ENCODE measurements around the gene FBXO27. TPM values are rescaled to one million over a fixed set of nuclear protein-coding genes. Genes with fewer than 3 reads are reported as not detected.
"Not testable (repeated sequence)": the region's sequence is repeated elsewhere in the genome, so short reads cannot be mapped to it uniquely, and the experiment has no call there.

Gene FBXO27
- total RNA-seq, 1 experiment from 2014 or later = 48.5 TPM

DNA sequence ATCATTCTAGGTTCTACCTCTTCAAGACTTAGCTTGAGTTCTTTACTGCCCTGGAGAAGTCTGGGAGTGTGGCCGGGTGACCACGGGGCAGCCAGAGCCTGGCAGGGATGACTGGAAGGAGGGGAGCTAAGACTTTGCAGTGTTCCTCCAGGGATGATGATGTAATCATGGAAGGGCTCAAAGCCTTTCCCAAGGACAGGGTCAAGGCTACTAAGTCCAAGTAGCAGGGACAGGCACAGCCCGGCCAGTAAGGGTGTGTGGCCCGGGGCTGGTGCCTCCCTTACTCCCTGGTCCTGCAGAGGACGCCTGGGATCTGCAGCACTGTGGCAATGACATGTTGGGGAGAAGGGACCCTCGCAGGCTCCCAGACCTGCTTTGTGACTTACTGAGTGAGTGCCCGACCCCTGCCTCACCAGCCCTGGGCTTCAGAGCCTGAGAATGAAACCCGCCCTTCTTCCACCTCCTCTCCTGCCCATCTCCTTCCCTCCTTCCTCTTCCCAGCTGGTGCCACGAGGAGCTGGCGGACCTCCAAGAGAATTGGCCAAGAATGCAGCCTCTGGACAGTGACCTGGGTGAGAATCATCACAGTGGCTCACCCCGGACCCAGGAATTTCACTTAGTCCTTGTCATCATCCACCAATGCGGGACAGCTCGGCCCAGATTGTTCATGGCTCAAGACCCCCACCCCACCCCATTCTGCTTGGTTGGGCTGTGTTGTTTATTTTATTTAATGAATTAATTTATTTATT, 41.2 kb downstream of the FBXO27 start:
- intact Hi-C loops (cut with micrococcal nuclease; ENCODE audit: unreplicated experiment) = no loop called here
- Histone ChIP-seq H3K4me2 (no peak overlapping the region), H3K79me2 (ENCODE audit: low read depth) (no peaks in the 10 kb centered on the region), H2AFZ (no peak overlapping the region), H3K27me3 (ENCODE audit: insufficient read depth, low read depth) (no peaks in the 10 kb centered on the region), H3K36me3 (ENCODE audit: low read depth) (no peaks in the 10 kb centered on the region), H3K9me3 (ENCODE audit: insufficient read depth, low read depth) (no peaks in the 10 kb centered on the region), H3K4me3 (no peak overlapping the region), H3K27ac (no peak overlapping the region), H4K20me1 (ENCODE audit: insufficient read depth) (no peaks in the 10 kb centered on the region), H3F3A (ENCODE audit: insufficient read depth, low read depth) (peaks cover 7% of the 10 kb centered on the region; the same call in 1 of the 2 replicates), H3K9me2 (ENCODE audit: insufficient read depth) (no peaks in the 10 kb centered on the region), H3K4me1 (replicated peaks; ENCODE audit: insufficient read depth) (peaks cover 9% of the 10 kb centered on the region)
- ChIA-PET CTCF (no interaction called here), POLR2A (ENCODE audit: unreplicated experiment) (interaction anchor here (0.8 kb wide), 1 partner anchor 604 kb away, joined by 5 read pairs; no protein-coding TSS in a partner anchor)
- BruUV-seq (replicated peaks) = no TSS peak
- no peak for TF ChIP-seq EZH2 (IDR thresholded peaks at IDR 0.05; ENCODE audit: low read depth)
- TF ChIP-seq, protein P1, sequence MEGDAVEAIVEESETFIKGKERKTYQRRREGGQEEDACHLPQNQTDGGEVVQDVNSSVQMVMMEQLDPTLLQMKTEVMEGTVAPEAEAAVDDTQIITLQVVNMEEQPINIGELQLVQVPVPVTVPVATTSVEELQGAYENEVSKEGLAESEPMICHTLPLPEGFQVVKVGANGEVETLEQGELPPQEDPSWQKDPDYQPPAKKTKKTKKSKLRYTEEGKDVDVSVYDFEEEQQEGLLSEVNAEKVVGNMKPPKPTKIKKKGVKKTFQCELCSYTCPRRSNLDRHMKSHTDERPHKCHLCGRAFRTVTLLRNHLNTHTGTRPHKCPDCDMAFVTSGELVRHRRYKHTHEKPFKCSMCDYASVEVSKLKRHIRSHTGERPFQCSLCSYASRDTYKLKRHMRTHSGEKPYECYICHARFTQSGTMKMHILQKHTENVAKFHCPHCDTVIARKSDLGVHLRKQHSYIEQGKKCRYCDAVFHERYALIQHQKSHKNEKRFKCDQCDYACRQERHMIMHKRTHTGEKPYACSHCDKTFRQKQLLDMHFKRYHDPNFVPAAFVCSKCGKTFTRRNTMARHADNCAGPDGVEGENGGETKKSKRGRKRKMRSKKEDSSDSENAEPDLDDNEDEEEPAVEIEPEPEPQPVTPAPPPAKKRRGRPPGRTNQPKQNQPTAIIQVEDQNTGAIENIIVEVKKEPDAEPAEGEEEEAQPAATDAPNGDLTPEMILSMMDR (conservative IDR thresholded peaks at IDR 0.05) = no peak
- DNase-seq = peak in 1 of 2 experiments; percentile 25

DNA sequence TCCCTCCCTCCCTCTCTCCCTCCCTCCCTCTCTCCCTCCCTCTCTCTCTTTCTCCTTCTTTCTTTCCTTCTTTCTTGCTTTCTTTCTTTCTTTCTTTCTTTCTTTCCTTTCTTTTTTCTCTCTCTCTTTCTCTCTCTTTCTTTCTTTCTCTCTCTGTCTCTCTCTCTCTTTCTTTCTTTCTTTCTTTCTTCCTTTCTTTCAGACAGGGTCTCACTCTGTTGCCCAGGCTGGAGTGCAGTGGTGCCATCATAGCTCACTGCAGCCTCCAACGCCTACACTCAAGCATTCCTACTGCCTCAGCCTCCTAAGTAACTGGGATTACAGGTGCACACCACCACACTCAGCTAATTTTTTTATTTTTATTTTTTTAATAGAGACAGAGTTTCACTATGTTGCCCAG, 42.7 kb downstream of the FBXO27 start:
- BruUV-seq (replicated peaks); H3K9me2 ChIP-seq (ENCODE audit: insufficient read depth); H3K36me3 ChIP-seq (ENCODE audit: low read depth); POLR2A ChIA-PET (ENCODE audit: unreplicated experiment); H3F3A ChIP-seq (ENCODE audit: insufficient read depth, low read depth); H3K27me3 ChIP-seq (ENCODE audit: insufficient read depth, low read depth); H3K27ac ChIP-seq; H3K4me1 ChIP-seq (replicated peaks; ENCODE audit: insufficient read depth); H2AFZ ChIP-seq; H4K20me1 ChIP-seq (ENCODE audit: insufficient read depth); H3K9me3 ChIP-seq (ENCODE audit: insufficient read depth, low read depth); H3K4me3 ChIP-seq; DNase-seq; intact Hi-C loops (cut with micrococcal nuclease; ENCODE audit: unreplicated experiment); H3K79me2 ChIP-seq (ENCODE audit: low read depth): not testable (repeated sequence)
- CTCF ChIA-PET = interaction anchor here (1.2 kb wide), 1 partner anchor 14 kb away, joined by 3 read pairs; the partner anchor contains the start of gene FBXO17
- H3K4me2 ChIP-seq = peak overlapping the region; percentile 70; the same call in 1 of the 2 replicates

DNA sequence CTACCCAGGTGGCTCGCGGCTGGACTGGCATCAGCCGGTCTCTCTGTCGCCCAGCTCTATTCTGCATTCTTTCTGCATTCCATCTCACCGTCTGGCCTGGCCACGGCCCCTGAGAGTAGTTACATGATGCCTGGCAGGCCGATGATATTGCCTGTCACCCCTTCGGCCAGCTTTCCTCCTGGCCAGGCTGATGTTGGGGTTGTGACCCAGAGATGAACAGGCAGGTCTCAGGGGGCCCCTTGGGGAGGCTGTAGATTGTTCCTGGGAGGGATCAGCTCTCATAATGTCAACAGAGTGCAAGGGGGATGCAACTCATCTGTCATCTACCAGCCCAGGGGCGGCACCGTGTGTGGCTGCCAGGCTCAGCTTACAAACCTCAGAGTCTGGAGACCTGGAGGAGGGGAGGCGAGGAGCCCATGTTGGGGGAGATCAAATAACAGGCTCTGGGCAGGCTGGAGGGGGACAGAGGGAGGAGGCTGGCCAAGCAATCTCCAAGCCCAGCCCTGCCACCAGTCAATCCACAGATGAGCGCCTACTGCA, 43.2 kb downstream of the FBXO27 start:
- Histone ChIP-seq H3K4me1 (replicated peaks; ENCODE audit: insufficient read depth) (peaks cover 9% of the 10 kb centered on the region), H3K79me2 (ENCODE audit: low read depth) (no peaks in the 10 kb centered on the region), H3F3A (ENCODE audit: insufficient read depth, low read depth) (peaks cover 7% of the 10 kb centered on the region; the same call in 1 of the 2 replicates), H3K4me2 (peak overlapping the region; percentile 70), H3K9me2 (ENCODE audit: insufficient read depth) (no peaks in the 10 kb centered on the region), H4K20me1 (ENCODE audit: insufficient read depth) (no peaks in the 10 kb centered on the region), H3K36me3 (ENCODE audit: low read depth) (no peaks in the 10 kb centered on the region), H2AFZ (peak overlapping the region; percentile 20; the same call in 1 of the 2 replicates), H3K4me3 (no peak overlapping the region; the same call in 1 of the 2 replicates), H3K27me3 (ENCODE audit: insufficient read depth, low read depth) (no peaks in the 10 kb centered on the region), H3K27ac (peak overlapping the region; percentile 29; the same call in 1 of the 2 replicates), H3K9me3 (ENCODE audit: insufficient read depth, low read depth) (no peaks in the 10 kb centered on the region)
- BruUV-seq (replicated peaks) = no TSS peak
- peak; percentile 69 to 79 for DNase-seq
- no peak for TF ChIP-seq EZH2 (IDR thresholded peaks at IDR 0.05; ENCODE audit: low read depth)
- TF ChIP-seq, protein P1 (conservative IDR thresholded peaks at IDR 0.05) = no peak
- CTCF ChIA-PET = interaction anchor here (0.6 to 1.2 kb wide), 4 partner anchors 13 to 587 kb away, joined by 3 to 5 read pairs (median 3); partner anchors contain the start of genes FAM98C and FBXO17
- intact Hi-C loops (cut with micrococcal nuclease; ENCODE audit: unreplicated experiment) = no loop called here
- POLR2A ChIA-PET (ENCODE audit: unreplicated experiment) = interaction anchor here (0.5 to 0.6 kb wide), 3 partner anchors 42 to 158 kb away, joined by 3 to 23 read pairs (median 3); partner anchors contain the start of genes ECH1, NFKBIB and SIRT2

DNA sequence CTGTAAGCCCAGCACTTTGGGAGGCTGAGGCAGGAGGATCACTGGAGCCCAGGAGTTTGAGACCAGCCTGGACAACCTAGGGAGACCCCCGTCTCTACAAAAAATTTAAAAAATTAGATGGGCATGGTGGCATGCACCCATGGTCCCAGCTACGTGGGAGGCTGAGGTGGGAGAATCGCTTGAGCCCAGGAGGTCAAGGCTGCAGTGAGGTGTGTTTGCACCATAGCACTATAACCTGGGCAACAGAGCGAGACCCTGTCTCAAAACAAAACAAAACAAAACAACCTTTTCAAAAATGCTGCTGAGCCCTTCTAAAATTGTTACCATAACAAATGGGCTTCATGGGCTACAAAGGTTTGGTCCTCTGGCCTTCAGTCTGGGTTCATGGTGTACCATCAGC, 43.7 kb downstream of the FBXO27 start:
- intact Hi-C loops (cut with micrococcal nuclease; ENCODE audit: unreplicated experiment); BruUV-seq (replicated peaks); H3K4me1 ChIP-seq (replicated peaks; ENCODE audit: insufficient read depth); H3K36me3 ChIP-seq (ENCODE audit: low read depth); H3K9me3 ChIP-seq (ENCODE audit: insufficient read depth, low read depth); H3K27me3 ChIP-seq (ENCODE audit: insufficient read depth, low read depth); DNase-seq; H3K9me2 ChIP-seq (ENCODE audit: insufficient read depth); H3K79me2 ChIP-seq (ENCODE audit: low read depth); H3F3A ChIP-seq (ENCODE audit: insufficient read depth, low read depth); H3K4me3 ChIP-seq; H2AFZ ChIP-seq; H4K20me1 ChIP-seq (ENCODE audit: insufficient read depth): not testable (repeated sequence)
- peak overlapping the region; percentile 29; the same call in 1 of the 2 replicates for H3K27ac ChIP-seq
- POLR2A ChIA-PET (ENCODE audit: unreplicated experiment) = interaction anchor here (0.5 to 0.6 kb wide), 5 partner anchors 10 to 402 kb away, joined by 3 to 23 read pairs (median 7); partner anchors contain the start of genes ECH1, NFKBIB, PAF1 and SIRT2
- CTCF ChIA-PET = interaction anchor here (0.6 to 1.2 kb wide), 4 partner anchors 13 to 586 kb away, joined by 3 to 5 read pairs (median 3); partner anchors contain the start of genes FAM98C and FBXO17
- peak overlapping the region; percentile 70 for H3K4me2 ChIP-seq

DNA sequence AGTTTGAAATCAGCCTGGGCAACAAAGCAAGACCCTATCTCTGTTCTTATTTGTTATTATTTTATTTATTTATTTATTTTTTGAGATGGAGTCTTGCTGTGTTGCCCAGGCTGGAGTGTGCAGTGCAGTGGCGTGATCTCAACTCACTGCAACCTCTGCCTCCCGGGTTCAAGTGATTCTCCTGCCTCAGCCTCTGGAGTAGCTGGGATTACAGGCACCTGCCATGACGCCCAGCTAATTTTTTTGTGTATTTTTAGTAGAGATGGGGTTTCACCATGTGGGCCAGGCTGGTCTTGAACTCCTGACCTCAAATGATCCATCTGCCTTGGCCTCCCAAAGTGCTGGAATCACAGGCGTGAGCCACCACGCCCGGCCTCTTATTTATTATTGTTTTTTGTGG, 44.6 kb downstream of the FBXO27 start:
- H3K79me2 ChIP-seq (ENCODE audit: low read depth); H3K4me3 ChIP-seq; H4K20me1 ChIP-seq (ENCODE audit: insufficient read depth); POLR2A ChIA-PET (ENCODE audit: unreplicated experiment); H3K9me3 ChIP-seq (ENCODE audit: insufficient read depth, low read depth); BruUV-seq (replicated peaks); H3K27me3 ChIP-seq (ENCODE audit: insufficient read depth, low read depth); H3K4me2 ChIP-seq; H3K9me2 ChIP-seq (ENCODE audit: insufficient read depth); H3K36me3 ChIP-seq (ENCODE audit: low read depth); H3K27ac ChIP-seq; H3F3A ChIP-seq (ENCODE audit: insufficient read depth, low read depth); H3K4me1 ChIP-seq (replicated peaks; ENCODE audit: insufficient read depth); CTCF ChIA-PET; intact Hi-C loops (cut with micrococcal nuclease; ENCODE audit: unreplicated experiment); H2AFZ ChIP-seq; DNase-seq: not testable (repeated sequence)

Data from PC-9 (cell line).